Left forelimb (tissue), 1 donor: ENCODE results near the gene ABCB10.

Experiments used
- DNase-seq: peaks from one replicate; pipeline ENCODE4 v3.0.0-alpha.2; 2018; ENCODE audit warnings: low spot score

The ABCB10 gene

GRCh38 chr1:229474509-229474908 lies 84.0 kb downstream of the ABCB10 start:
- DNase-seq: no peak

DNA sequence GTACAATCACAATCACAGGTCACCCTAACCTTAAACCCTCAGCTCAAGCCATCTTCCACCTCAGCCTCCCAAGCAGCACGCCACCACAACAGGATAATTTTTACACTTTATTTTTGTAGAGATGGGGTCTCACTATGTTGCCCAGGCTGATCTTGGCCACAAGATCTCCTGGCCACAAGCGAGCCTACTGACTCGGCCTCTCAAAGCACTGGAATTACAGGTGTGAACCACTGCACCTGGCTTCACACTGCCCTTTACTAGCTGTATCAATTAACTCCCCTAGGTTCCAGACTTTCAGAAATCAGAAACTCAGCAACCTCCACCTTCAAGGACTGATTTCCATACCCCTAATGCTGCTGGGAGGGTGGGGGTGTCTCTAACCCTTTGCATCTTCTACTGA lies 87.3 kb downstream of the ABCB10 start:
- DNase-seq: no peak

DNA sequence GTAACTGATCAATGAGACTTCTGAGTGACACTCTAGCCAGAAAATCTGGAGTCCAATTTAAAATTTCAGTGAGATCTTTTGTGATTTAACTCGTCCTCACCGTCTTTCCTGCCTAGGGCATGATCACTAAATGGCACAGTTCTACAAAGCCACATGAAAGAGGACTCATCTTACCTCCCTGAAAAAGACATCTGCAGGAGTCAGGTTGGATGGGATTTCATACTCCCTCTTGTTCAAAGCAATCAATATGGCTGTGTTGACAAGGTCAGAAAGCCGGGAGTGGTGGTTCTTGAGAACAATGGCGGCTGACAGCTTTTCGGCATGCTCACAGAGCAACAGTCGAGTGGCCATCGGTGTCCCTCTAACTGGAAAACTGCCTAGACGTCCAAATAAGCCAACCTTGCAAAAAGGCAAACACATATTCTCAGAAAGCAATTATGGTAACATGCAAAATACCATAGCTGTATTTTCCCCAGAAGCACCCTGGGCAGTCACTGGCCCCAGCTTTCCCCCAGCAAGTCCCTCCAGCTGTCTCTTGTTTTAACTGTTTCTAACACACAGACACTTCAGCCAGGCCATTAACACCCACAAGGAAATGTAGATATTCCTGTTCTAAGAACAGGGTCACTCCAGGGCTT lies 88.0 kb downstream of the ABCB10 start:
- DNase-seq: no peak

DNA sequence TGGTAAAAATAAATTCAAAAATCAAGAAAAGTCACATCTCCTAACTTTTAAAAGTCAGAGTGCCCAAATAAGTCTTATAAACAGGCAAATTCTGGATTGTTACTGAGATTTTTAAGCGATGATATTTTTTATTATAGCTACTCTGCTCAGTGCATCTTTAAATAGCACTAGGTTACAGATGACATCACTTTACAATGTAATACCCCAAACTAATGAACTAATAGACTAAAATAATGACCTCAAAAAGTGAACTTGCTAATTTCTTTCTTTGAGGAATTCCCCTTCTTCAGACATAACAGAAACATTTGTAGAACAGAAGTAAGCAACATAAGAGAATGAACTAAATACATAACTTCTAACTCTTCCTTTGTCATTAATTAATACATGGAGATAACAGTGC lies 91.6 kb downstream of the ABCB10 start:
- DNase-seq: no peak
